HG03571 (cell line): Measurements from ENCODE around the gene SLC16A8.
"Not testable (repeated sequence)": the region's sequence is repeated elsewhere in the genome, so short reads cannot be mapped to it uniquely, and the experiment has no call there.

ENCODE experiments used
- ATAC-seq: cut with Tn5 transposase; IDR thresholded peaks from one replicate; pipeline ENCODE4 v1.9.1; 2021; ENCODE audit not compliant: unreplicated experiment

The SLC16A8 gene

DNA sequence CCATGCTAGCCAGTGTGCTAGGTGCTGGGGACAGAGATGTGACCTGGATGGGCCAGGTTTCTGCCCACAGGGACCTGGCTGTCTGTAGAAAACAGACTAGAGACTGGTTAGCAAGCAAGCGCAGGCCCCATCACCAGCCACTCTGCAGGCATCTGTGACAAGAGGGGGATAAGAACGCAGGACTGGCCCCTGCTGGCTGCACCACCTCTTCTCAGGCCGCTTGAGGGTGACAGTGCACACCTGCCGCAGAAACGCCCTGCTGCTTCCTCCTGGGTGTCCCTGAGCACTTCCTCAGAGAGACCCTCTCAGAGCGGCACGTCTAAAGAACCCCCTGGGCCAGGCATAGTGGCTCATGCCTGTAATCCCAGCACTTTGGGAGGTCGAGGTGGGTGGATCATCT, 32.7 kb downstream of the SLC16A8 start:
- ATAC-seq, result no peak

DNA sequence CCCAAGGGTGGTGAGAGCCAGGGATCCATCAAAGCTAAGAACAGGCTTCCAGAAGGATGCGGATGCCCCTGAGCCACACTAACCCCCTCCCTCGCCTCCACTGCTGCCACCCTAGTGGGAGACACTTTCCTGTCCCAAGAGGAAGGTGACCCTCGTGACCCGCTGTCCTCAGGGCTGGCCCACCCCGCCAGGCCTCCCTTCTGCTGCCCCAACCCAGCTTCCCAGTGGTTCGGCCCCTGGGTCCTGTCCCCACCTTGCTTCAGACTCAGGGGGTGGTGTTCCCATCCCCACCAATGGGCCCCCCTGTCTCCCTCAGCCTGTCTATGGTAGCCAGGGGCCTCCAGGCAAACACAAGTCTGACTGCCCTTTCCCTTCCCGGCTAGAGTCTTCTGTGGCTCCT, 33.3 kb downstream of the SLC16A8 start:
- no peak for ATAC-seq

DNA sequence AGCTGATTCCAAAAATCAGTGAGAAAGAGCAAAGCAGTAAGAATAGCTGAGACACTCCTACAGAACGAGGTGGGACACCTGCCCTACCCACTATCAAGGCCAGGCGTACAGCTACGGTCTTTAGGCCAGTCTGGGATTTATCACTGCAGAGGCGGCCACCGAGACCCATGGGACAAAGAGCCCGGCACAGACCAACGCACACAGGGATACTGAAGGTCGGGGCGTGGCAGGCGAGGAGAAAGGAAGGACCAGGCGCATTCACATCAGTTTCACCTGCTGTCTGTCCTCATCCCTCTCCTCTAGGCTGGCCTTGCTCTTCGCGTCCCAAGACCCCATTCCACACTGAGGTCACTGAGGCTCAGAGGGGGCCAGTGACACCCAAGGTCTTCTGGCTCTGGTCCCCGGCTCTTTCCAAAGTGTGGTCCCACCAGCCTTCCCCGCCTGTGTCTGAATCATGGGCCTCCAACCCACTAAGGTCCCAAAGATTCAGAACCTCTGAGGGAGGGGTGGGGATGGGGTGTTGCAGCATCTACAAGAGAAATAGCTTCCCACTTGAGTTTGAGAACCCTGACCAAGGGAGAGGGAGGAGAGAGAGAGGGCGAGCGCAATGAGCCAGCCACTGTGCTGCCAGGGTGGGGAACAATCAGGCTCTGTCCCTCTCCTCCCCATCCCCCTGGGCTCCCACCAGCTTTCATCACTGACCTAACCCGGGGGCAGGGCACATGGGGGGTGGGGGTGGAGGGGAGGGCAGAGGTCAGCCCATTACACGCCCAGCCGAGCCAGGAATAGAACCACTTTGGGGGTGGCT, 34.0 kb downstream of the SLC16A8 start:
- no peak for ATAC-seq

DNA sequence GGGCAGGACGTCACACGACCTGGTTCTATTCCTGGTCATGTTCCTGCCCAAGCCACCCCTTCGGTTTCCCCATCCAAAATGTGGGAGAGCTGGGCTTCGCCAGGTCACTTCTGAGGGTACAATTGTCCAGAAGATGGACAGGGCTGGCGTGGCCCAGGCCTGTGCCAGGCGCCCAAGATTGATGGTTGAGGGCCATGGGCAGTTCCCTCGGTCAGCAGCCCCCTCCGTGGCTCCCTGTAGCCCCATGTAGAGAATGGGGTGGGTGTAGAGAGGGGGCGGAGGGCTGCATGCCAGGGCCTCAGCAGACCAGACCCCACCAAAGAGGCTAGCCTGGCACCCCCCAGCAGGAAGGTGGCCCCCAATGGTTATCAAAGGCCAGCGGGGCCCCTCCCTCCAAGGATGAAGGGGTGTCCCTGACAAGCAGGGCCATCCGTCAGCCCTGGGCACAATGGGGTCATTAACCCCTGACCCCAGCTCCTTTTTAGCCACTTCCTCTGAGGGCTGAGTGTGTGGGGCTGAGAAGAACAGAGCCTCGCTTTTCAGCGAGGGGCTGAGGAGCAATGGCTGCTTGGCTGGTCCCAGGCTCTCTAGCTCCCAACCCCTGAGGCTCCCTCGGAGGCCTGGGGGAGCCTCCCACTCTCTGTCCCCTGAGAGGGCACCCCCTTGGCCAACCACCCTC, 37.8 kb downstream of the SLC16A8 start:
- ATAC-seq, result no peak

DNA sequence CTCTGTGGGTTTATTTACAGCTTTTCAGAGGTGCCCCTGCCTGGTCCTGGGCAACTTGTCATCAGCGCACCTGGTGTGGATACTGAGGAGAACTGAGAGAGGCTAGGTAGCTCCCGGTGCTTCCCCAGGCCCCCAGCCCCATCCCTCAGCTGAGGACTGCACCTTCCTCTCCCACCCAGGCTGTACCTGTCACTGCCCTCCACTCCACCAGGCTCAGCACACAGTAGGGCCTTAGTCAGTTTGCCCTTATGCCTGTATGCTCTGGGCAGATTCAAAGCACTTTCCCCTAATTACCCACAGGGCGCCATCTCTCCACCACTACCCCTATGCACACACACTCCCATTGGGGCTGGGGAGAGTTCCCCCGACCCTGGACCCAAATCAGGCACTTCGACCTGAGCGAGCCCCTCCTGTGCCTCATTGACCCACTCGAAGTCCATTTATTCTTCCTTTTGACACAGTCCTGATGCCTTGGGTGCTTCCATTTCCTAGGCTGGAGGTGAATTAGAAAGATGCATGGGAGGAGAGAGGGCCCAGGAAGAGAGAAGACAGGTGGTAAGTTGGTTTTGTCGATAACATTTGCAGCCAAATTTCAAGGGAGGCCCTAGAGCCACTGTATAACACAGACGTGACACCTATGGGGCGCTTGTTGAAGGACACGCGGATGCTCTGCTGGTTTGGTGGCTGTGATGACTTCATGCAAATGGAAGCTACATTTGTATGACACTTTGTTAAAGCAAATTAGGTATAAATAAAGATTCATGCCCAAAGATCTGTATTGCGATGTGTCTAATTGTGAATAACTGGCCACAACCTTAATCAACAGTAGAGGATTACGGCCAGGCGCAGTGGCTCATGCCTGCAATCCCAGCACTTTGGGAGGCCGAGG, 40.6 kb downstream of the SLC16A8 start:
- no peak for ATAC-seq

DNA sequence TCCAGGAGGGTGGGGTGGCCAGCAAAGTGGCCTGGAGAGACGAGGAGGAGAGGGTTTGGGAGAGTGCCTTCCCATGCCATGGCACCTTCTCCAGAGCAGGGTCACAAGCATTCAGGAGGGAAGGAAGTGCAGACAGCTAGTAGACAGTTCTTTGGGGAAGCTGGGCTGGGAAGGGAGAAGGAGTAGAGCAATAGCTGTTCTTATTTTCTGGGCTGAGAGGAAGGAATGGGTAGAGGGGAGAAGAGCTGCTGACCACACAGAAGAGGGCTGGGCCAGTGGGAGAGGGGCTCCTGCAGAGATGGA, 41.5 kb downstream of the SLC16A8 start:
- ATAC-seq, result no peak

DNA sequence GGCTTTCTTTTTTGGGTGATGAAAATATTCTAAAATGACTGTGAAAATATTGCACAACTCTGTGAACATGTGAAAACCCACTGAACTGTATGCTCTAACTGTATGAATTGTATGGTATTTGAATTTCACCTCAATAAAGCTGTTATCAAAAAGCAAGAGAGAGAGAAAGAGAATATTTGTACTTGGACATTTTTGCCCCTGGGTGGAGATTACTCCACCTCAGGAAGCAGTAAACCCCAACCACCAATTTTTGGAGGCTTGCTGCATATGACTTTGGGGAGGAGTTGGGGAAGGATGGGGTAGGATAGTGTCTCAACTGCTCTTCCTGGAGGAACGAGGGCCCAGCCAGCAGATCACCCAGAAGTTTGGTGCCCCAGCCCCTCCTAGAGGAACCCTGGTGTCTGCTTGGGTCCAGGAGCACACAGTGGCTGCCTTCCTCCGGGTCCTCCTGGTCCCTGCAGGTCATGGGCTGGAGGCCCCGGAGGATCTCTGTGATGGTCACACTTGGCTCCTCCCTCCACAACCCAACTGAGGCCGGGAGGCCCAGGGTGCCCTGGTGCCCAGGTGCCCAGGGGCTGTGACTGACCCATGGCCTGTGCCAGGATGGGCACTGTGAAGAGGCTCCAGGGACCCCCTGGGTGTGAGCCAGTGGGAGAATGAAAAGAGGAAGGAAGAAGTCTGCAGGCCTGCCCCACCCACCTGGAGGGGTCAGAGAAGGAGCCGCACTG, 42.1 kb downstream of the SLC16A8 start:
- no peak for ATAC-seq

DNA sequence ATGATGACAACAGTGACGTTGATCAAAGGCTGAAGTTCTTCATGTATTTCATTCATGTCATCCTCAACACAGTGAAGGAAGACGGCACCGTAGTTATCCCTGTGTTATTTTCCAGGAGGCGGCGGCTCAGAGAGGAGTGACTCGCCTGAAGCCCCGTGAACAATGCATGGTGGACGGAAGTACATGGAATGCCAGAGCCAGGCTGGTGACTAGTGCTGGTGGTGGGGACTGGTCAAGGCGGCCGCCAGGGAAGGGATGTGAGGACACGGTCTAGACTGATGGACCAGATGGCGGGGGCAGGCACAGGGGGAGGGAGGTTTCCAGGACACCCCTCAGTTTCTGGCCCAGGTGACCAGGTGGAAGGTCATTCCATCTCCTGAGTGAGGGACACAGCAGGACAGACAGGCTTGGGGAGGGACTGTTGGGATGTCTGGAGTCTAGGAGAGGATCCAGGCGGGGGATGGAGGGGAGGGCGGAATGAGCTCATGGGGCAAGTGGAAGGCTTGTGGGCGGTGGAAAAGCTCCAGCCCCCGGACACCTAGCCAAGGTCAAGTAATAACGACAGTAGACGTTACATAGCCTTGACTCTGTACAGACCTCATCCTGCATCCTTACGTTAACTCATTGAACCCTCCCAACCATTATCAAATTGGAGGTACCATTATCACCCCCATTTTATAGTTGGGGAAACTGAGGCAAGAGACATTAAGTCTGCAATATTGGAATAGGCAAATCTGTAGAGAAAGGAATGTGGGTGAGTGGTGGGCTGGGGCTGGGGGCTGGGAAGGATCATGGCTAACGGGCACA, 42.8 kb downstream of the SLC16A8 start:
- ATAC-seq, result no peak

DNA sequence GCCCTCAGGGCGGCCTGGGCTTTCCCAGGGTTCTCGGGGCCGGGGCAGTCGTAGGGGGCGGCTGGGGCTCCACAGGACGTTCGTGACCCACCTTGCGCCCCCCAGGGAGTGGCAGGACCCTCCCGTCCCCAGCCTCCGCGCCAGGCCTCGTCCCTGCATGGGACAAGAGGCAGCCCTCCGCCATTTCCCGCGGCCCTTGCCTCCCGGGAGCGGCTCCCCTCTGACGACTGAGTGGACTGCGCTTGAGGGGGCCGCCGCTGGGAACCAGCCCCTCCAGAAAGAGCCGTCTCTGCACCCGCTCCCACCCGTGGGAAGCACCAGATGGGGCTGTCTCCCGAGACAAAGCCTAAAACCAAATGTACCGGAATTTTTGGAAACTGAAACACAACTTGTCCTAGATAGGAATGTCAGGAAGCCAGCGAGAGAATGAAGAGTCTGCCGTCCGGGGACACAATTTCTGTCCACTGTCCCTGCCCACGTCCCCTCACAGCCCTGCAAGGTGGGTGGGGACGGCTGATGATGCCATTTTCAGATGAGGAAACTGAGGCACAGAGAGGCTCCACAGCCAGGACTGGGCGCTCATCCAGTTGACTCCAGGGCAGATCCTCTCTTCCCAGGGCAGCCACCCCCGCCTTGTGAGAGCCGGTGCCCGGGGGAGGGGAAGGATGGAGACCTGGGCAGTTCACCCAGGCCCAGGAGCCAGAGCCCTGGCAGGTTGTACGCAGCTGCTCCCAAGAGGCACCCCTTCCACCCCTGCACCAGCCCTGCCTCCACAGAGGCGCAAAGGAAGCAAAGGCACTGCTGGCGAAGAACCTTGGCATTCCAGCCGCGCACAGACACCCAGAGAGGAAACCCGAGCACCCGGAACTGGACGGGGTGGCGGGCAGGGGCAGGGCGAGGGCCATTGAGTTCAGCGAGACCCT, 44.8 kb downstream of the SLC16A8 start:
- no peak for ATAC-seq

DNA sequence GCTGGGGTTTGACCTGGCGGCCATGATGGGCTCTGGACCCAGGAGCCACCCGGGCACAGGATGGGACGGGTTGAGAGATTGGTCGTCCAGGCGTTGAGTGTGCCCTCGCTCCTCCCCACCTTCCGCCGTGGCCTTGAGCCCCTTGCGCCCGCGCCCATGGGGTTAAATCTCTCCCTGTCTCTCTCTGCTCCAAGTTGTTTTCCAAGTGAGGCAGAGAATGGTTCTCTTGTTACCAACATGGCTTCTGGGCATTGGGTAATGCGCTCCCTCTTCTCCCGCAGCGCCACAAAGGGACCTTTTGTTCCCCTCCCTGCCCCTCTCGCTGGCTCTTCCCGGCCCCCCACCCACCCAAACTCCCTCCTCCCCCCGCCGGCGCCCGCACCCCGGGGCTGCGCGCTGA, 45.6 kb downstream of the SLC16A8 start:
- ATAC-seq, result no peak

DNA sequence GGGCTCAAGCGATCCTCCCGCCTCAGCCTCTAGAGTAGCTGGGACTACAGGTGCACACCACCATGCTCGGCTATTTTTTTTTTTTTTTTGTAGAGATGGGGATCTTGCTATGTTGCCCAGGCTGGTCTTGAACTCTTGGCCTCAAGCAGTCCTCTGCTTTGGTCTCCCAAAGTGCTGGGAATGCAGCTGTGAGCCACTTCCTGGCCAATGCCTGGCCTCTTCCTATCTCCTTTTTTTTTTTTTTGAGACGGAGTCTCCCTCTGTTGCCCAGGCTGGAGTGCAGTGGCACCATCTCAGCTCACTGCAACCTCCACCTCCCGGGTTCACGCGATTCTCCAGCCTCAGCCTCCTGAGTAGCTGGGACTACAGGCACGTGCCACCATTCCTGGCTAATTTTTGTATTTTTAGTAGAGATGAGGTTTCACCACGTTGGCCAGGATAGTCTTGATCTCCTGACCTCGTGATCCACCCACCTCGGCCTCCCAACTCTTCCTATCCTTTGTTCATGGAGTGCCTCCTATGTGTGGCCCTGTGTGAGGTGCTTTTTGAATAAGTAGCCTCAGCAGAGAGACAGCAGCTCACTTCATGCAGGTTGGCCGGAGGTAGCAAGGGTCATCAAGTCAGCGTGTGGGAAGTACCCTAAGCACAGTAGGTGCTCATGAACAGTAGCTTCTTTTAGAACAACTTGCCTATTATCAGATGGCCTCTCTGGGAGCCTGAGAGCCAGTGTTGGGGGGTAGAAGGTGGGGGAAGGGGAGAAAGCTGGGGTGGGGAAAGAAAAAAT, 46.4 kb downstream of the SLC16A8 start:
- not testable (repeated sequence) for ATAC-seq

DNA sequence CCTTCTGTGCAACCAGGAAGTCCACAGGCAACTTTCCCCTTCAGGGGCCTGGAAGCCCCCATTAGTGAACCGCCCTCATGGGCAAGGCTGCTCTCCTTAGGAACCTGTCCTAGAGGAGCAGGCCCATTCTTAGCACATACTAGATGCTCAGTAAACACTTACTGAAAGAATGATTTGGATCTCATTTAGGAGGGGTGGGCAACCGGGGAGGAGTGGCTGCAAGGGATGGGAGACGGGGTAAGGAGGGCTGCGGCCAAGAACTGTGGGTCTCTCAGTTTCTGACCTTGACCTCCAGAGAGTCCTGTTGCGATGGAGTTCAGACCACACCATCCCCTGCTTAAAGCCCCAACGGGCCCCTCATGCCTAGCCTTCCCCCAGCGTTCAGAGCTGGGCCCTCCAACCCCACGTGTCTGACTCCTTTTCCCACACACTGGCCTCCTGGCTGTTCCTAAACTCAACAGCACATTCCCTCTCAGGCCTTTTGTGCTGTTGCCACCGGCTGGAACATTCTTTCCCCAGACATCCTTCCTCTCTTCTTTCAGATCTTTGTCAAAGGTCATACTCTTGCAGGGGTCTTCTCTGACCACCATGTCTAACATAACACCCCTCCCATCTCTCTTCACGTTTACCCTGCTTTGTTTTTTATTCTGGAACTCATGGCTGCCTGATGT, 47.5 kb downstream of the SLC16A8 start:
- ATAC-seq, result no peak

DNA sequence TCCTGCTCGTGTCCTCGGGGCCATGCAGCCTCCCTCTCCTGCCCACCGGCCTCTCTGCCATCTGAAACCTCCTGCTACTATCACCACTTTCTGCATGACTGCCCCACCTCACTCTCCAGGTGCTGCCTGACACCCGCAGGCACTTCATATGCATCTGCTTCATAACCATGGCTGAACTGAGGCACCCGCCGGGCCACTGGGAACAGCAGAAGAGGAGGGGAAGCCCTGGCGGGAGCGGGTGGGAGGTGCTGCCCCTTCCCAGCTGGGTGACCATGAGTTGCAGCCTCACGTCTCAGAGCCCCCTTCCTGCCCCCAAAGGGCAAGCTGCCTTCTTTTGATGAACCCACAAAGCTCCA, 48.5 kb downstream of the SLC16A8 start:
- ATAC-seq, result no peak

DNA sequence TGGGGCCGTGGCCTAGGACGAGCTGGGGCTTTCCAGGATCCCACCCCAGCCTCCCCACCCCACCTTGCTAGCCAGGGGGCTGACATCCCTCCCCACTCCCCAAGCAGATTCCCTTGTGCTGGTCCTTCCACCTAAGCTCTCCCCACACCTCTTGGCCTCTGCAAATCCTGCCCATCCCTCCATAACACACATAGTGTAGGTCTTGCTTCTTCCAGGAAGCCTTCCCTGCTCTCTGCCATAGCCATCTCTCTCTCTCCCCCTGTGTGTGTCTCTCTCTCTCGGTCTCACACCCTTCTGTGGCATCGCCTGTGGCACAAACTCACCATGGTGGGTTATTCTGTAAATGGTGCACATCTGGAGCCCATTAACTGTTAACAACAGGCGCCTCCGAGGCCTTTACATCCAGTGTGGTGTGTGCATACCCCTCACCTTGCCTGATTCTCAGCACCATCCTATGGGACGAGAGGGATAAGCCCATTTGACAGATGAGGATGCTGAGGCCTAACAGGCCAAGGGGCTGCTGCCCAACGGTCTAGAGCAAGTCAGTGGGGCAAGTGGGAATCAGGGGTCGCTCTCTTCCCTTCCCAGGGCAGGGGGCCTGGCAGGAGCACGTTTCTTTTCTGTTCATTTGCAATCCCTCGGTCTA, 49.0 kb downstream of the SLC16A8 start:
- no peak for ATAC-seq

DNA sequence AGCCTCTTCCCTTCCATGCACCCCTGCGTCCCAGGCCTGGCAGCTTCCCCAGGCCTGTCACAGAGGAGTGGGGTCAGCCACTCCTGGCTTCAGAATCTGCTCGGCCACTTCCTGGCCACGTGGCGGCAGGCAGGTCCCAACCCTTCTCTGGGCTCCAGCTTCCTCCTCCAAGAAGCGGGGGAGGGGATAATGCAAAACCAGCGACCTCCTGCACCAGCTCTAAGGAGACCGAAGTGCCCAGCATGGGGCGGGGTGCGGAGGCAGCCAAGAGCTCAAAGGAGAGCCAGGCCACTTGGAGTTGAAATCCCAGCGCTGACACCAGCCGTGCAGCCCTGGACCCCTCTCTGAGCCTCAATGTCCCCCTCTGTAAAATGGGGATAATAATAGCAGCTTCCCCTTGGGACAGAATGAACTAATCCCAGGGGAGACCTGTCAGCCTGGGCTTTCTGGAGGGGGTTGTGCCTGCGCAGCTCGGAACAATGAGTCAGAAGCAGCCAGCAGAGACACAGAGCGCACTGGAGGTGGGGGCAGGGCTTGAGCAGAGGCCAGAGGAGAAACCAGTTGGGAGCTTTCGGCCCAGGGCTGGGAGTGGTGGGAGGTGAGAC, 49.6 kb downstream of the SLC16A8 start:
- no peak for ATAC-seq

DNA sequence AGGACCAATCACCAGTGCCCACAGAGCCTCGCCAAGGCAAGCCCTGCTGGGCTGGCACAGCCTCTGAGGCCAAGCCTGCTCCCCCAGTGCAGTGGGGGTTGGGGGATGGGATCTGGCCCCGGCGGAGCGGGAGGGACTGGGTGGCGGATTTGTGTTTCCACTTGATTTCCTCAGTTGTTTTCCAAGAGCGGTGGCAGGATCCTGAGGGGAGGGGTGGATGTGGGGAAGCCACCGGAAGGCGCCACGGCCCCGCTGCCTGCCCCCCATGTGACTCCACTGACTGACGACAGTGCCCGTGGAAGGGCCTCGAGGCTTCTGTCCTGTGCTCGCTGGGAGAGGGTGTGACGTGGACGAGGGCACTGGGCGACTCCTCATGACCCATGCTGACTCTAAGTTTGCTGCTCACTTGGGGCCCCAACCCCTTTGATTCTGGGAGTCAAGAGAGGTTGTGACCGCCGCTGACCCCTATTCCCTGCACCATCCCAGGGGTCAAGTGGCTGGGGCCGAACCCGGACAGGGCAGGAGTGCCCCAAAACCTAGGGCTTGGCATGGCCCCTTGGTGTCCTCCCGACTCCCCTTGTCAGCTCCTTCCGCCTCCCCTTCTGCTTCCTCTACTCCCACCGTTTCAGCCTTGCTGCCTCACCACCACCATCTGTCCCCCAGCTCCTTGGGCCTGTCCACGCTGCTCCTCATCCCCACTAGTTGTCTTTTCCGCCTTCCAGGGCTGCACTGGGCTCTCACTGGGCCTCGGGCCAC, 50.3 kb downstream of the SLC16A8 start:
- no peak for ATAC-seq
